Inflammatory macrophage treated with lipopolysaccharide for 4 hours (primary cell): ENCODE results near the gene WDR3.
A peak's percentile ranks its signal among the peaks of the same experiment; 100 is the strongest.

Source experiments
- DNase-seq: peaks from one replicate; pipeline ENCODE4 v3.0.0-alpha.2; 2020

The WDR3 gene

GRCh38 chr1:117959364-117959763 lies 29.8 kb downstream of the WDR3 start:
- DNase-seq = no peak

GRCh38 chr1:117964290-117965038 lies 34.9 kb downstream of the WDR3 start:
- no peak for DNase-seq

- DNase-seq = no peak
These were observed 37.9 kb downstream of the WDR3 start for GRCh38 chr1:117967477-117967876.

- DNase-seq = no peak
These were observed 38.3 kb downstream of the WDR3 start for GRCh38 chr1:117967881-117968280.

- DNase-seq = no peak
These were observed 40.7 kb downstream of the WDR3 start for GRCh38 chr1:117970252-117970651.

- DNase-seq = no peak
These were observed 42.2 kb downstream of the WDR3 start for GRCh38 chr1:117971777-117972176.

- DNase-seq = no peak
These were observed 46.8 kb downstream of the WDR3 start for GRCh38 chr1:117976381-117976780.

GRCh38 chr1:117981455-117982192 lies 52.1 kb downstream of the WDR3 start:
- no peak for DNase-seq

- peak; percentile 12 for DNase-seq
These were observed 55.7 kb downstream of the WDR3 start for GRCh38 chr1:117985239-117985638.

GRCh38 chr1:117985973-117986372 lies 56.4 kb downstream of the WDR3 start:
- no peak for DNase-seq

GRCh38 chr1:118004312-118004711 lies 74.8 kb downstream of the WDR3 start:
- no peak for DNase-seq

GRCh38 chr1:118007391-118007790 lies 77.9 kb downstream of the WDR3 start:
- DNase-seq = no peak

GRCh38 chr1:118008011-118008410 lies 78.5 kb downstream of the WDR3 start:
- DNase-seq = no peak

- DNase-seq = no peak
These were observed 83.1 kb downstream of the WDR3 start for GRCh38 chr1:118012515-118013124.

- no peak for DNase-seq
These were observed 83.8 kb downstream of the WDR3 start for GRCh38 chr1:118013336-118013735.

- DNase-seq = no peak
These were observed 84.4 kb downstream of the WDR3 start for GRCh38 chr1:118013938-118014337.
